Mucosa of stomach (tissue), 1 donor: Measurements from ENCODE around the gene TBRG4.

Experiments used
- H3K27me3 ChIP-seq: one replicate; pipeline ENCODE4 v1.7.0; 2013; ENCODE audit warnings: mild to moderate bottlenecking, low read length; ENCODE audit not compliant: control insufficient read depth, insufficient read depth
- H3K36me3 ChIP-seq: one replicate; pipeline ENCODE4 v1.7.0; 2013; ENCODE audit warnings: low read length; ENCODE audit not compliant: control insufficient read depth, insufficient read depth
- H3K4me1 ChIP-seq: one replicate; pipeline ENCODE4 v1.7.0; 2013; ENCODE audit warnings: mild to moderate bottlenecking, low read length; ENCODE audit not compliant: control insufficient read depth, insufficient read depth
- H3K4me3 ChIP-seq: one replicate; pipeline ENCODE4 v1.7.0; 2013; ENCODE audit warnings: low read length
- H3K9ac ChIP-seq: one replicate; pipeline ENCODE4 v1.7.0; 2013; ENCODE audit warnings: mild to moderate bottlenecking, low read length, moderate library complexity
- H3K9me3 ChIP-seq: one replicate; pipeline ENCODE4 v1.7.0; 2013; ENCODE audit warnings: mild to moderate bottlenecking, low read length, moderate library complexity; ENCODE audit not compliant: control insufficient read depth
- donor health status: Pancreatic carcinoma.

Gene TBRG4

DNA sequence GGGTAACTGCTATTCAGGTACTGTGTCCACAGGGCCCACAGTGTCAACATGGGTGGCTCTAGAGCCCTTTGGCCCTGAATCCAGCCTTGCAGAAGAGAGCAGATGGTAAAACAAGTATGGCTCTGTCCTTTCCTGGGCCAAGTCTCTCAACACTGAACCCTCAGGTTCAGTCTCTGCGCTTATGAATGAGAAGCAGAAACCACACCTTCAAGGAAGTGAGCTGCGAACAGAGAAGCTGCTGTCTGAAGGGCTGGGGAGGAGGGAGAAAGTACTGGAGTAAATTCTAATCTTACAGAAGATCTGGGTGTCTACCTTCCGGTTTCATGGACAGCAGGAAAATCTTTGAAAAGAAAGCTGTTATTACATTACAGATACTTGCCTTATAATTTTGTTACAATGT is 4.1 kb downstream of the TBRG4 start:
- Histone ChIP-seq H3K27me3 (no peaks in the 10 kb centered on the region), H3K4me1 (peaks cover 25% of the 10 kb centered on the region), H3K36me3 (peaks cover 29% of the 10 kb centered on the region)

DNA sequence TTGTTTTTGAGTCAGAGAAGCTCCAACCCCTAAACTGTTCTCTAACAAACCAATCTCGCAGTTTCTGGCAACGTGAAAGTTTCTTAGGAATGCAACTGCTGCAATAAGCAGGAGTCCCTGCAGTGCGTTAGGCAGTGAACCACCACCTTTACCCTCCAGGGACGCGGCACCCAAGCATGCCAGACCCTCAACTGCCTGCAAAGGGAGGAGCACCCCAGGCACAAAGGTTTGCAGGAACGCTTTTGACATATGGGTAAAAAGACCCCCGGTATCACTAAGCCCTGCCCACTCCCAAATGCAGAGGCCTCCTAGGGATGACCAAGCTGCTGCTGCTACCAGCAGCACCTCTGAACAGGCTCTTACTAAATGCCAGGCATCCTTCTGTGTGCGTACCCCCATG is 4.7 kb downstream of the TBRG4 start:
- no peaks in the 10 kb centered on the region for H3K27me3 ChIP-seq
- no peaks in the 10 kb centered on the region for H3K9me3 ChIP-seq
- no peak overlapping the region for H3K4me3 ChIP-seq
- H3K9ac ChIP-seq: no peak overlapping the region
- H3K36me3 ChIP-seq: peaks cover 34% of the 10 kb centered on the region
- peaks cover 20% of the 10 kb centered on the region for H3K4me1 ChIP-seq

More for the DNA sequence above, 4.1 kb downstream of the TBRG4 start:
- no peak overlapping the region for H3K9ac ChIP-seq
- no peaks in the 10 kb centered on the region for H3K9me3 ChIP-seq
- H3K4me3 ChIP-seq: no peak overlapping the region

DNA sequence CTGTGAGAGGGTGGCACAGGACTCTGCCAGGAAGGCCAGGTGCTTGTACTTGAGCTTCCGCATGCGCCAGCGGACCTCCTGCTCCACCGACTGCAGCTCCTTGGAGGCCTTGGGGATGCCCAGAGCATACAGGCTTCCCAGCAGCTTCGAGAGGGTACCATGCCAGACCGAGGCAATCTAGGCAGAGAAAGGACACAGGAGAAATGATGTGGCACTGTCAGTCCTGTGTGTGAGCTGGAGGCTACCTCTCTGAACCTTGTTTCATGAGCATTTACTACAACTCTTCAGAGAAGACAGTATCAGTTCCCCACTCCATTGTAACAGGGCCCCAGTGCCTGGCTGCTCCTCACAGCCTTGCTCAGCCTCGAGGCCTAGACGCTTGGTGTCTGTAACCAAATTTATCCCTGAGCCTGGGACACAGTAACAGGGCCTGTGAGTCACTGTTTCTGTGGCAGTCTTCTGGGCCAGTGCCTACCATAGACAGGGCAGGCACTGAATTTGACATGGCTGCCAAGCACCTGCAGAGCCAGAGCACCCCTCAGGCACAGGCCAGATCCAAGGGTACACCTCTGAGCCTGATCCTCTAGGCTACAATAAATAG is 5.8 kb downstream of the TBRG4 start:
- H3K9me3 ChIP-seq: no peaks in the 10 kb centered on the region
- H3K9ac ChIP-seq: no peak overlapping the region
- H3K4me1 ChIP-seq: peaks cover 19% of the 10 kb centered on the region
- peaks cover 44% of the 10 kb centered on the region for H3K36me3 ChIP-seq
- no peaks in the 10 kb centered on the region for H3K27me3 ChIP-seq
- no peak overlapping the region for H3K4me3 ChIP-seq

DNA sequence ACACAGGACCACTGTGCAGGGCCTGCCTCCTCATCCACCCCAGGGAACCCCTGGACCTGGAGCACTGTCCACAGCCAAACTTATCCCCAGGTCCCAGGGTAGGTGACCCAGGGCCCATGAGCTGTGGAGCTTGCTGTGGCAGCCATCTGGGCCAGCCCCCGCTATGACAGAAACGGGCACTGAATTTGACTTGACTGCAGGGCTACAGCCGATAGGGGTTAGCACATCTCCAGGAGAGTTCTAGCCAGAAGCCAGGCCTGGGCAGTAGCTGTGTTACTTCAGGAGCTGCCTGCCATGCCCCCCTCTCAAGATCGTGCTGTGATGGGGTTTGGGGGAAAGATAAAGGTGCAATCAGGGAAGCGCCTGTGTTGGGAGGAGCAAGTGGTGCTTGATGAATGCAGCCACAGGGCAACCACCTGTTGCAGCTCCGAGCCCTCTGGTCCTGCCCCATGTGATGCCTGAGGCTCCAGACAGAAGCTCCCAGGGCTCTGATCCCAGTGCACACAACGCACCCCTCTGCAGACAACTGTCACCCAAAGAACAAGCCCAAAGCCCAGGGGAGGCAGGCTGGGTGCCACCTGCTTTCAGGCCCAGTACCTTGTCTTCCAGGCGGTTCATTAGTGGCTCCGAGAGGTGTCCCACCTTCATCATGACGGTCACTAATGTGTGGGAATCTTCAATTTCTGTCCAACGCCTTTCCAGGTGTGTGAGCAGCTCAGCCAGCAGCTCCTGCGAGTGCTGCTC is 6.5 kb downstream of the TBRG4 start:
- no peaks in the 10 kb centered on the region for H3K27me3 ChIP-seq
- H3K4me3 ChIP-seq: no peak overlapping the region
- H3K36me3 ChIP-seq: peaks cover 45% of the 10 kb centered on the region
- H3K4me1 ChIP-seq: peaks cover 13% of the 10 kb centered on the region
- no peaks in the 10 kb centered on the region for H3K9me3 ChIP-seq
- no peak overlapping the region for H3K9ac ChIP-seq

DNA sequence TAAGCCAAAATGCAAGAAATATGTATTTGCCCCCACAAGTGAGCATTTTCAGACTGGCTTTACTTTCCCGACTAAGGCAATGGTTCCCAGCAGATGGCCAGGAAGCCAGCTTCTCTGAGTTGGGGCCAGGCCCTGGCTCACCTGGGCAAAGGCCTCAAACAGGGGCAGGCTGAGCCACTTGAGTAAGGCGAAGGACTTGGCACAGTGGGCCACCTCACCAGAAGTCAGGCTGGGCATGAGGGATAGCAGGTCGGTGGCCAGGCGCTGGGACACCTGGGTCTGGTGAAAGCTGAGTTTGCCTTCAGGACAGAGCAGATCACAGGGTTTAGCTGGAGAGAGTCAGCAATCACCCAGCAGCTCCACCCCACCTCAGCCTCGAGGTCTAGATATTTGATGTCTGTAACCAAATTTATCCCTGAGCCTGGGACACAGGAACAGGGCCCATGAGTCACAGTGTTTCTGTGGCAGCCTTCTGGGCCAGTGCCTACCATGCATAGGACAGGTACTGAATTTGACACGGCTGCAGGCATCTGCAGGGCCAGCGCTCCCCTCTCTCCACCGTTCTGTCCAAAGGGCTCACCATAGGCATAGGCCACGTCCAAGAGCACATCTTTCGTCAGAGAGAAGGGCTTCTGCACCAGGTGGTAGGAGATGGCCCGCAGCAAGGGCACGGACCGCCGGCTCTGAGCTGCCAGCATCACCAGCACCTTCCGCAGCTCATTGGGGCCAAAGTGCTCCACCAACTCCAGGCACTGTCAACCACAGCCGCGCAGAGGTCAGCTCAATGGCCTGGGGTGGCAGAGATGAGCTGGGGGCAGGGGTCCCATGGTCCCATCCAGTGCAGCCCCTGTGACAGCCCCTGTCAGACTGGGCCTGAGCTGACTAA is 7.3 kb downstream of the TBRG4 start:
- no peaks in the 10 kb centered on the region for H3K27me3 ChIP-seq
- no peak overlapping the region for H3K9ac ChIP-seq
- peaks cover 10% of the 10 kb centered on the region for H3K4me1 ChIP-seq
- peaks cover 45% of the 10 kb centered on the region for H3K36me3 ChIP-seq
- H3K4me3 ChIP-seq: no peak overlapping the region
- H3K9me3 ChIP-seq: no peaks in the 10 kb centered on the region

DNA sequence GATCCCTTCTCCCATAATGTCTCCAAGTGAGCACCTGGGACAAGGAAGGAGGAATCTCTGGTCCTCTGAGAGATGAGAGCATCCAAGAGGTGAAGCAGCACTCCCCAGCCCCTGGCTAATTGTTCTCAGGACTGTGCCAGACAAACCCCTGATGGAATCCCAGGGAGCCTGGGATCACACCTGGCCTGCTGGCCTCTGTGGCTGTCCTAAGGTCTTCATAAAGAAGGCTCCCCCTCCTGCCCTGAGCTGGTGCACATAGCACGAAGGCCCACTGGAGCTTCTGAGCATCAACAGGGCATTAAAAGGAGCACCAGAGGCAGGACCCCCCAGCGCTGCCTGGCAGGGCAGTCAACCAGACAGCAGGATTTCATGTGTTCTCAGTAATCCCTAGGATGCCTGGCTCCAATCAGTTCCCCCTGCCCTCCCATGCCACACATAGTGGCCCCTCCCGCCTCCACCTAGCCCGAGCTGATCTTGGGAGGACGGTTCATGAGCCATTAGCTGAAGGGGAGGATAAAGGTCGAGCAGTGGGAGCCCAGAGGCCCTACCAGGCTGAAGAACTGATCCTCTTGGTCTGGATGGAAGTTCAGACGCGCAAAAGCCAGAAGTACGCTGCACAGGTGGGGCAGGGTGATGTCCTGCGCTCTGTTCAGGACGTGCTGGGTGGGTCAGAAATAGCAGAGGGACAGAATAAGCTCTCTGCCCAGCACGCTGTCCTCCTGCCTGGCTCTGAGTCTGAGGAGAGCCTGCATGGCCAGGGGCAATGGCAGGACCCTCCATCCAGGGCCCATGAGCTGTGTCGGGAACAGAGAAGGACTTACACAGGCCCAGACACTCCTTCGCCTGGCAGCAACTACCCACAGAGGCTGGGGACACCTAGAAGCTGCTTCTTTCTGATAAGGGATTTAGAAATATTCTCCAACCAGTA is 8.4 kb downstream of the TBRG4 start:
- Histone ChIP-seq H3K4me1 (peaks cover 2% of the 10 kb centered on the region), H3K9me3 (no peaks in the 10 kb centered on the region), H3K4me3 (no peak overlapping the region), H3K27me3 (no peaks in the 10 kb centered on the region), H3K36me3 (peaks cover 41% of the 10 kb centered on the region), H3K9ac (no peak overlapping the region)

DNA sequence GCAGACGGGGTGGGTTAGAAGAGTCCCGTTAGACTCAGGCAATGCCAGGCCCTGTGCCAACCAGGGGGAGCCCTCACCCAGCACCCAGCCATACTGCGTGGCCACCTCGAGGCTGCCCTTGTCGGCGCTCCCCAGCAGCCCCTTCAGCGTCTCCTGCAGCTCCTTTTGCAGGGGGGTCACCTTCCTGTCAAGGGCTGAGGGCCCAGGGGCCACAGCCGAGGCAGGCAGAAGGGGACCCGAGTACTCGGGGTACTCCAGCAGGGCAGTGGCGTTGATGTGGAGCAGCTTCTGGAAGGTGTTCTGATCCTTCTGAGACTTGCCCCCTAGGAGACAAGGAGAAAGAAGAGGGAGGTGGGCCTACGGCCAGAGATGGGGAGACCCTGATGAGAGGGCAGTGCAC is 9.7 kb downstream of the TBRG4 start:
- no peaks in the 10 kb centered on the region for H3K27me3 ChIP-seq
- H3K9ac ChIP-seq: no peak overlapping the region
- no peaks in the 10 kb centered on the region for H3K4me1 ChIP-seq
- peaks cover 40% of the 10 kb centered on the region for H3K36me3 ChIP-seq
- no peak overlapping the region for H3K4me3 ChIP-seq
- no peaks in the 10 kb centered on the region for H3K9me3 ChIP-seq

DNA sequence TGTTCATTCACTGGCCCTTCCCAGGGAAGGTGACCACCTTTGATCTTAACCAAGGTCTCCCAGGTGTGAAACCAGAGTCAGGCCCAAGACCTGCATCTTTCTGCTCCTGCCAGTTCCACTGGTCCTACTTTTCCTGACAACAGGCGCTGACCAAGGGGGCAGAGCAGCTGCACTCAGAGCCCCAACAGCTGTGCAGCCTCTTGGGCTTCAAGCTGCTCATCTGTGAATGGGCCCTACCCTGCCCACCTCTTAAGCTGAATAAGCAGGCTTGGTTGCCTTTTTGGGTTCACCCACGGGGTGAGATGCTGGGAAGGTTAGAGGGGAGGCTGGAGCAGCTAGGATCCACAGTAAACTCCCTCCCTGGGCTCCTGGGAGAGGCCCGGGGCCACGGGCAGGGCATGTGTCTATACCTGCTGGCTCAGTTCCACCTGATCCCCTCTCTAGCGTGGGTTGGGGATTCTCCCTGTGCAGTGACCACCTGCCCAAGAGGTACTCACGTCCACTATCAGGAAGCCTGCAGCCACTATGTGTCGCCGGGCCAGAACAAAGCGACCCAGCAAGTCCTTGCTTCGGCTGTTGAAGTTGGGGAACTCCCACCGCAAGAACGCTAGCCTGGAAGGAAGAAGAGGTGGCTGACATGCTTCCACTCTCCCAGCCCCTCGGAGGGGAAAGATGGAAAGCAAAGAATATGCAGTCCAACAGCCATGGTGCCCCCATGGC is 10.6 kb downstream of the TBRG4 start:
- H3K4me3 ChIP-seq: no peak overlapping the region
- H3K4me1 ChIP-seq: no peaks in the 10 kb centered on the region
- H3K36me3 ChIP-seq: peaks cover 40% of the 10 kb centered on the region
- no peaks in the 10 kb centered on the region for H3K9me3 ChIP-seq
- no peaks in the 10 kb centered on the region for H3K27me3 ChIP-seq
- H3K9ac ChIP-seq: no peak overlapping the region

DNA sequence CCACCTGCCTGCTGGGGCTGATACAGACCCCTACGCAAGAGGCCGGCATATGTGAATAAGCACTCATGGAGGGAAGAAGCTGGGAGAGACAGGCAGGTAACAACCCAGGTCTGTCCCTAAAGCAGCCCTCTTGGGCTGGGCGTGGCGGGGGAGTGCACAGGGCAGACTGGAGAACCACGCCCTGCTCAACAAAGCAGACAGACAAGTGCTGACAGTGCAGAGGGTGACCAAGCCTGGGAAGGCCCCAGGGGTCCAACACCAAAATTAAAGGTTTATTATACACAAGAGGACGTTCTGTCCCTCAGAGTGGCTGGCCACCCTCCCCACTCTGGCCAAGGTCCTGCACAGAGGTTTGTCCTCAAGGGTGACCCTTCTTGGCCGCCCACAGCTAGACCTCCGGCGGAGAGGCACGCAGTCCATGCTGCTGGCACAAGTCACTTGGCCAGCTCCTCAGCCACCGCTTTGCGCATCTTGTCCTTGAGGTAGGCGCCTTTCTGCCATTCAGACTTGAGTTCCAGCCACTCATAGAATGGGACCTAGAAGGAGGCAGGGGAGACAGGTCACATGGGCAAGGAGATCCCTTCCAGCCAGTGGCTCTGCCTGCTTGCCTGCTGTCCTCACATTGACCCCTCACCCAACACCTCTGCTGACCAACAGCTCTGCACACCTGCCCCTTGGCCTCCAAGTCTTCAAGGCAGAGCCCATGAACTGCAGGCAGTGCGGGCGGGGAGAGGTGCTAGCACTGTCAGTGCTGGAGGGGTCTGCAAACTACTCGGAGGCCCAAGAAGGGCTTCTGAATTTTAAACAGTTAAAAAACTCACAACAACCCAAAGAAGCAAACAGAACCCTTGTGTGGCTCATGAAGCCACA is 11.4 kb downstream of the TBRG4 start:
- no peaks in the 10 kb centered on the region for H3K9me3 ChIP-seq
- no peaks in the 10 kb centered on the region for H3K27me3 ChIP-seq
- H3K4me3 ChIP-seq: no peak overlapping the region
- no peaks in the 10 kb centered on the region for H3K4me1 ChIP-seq
- H3K9ac ChIP-seq: no peak overlapping the region
- H3K36me3 ChIP-seq: peaks cover 38% of the 10 kb centered on the region

DNA sequence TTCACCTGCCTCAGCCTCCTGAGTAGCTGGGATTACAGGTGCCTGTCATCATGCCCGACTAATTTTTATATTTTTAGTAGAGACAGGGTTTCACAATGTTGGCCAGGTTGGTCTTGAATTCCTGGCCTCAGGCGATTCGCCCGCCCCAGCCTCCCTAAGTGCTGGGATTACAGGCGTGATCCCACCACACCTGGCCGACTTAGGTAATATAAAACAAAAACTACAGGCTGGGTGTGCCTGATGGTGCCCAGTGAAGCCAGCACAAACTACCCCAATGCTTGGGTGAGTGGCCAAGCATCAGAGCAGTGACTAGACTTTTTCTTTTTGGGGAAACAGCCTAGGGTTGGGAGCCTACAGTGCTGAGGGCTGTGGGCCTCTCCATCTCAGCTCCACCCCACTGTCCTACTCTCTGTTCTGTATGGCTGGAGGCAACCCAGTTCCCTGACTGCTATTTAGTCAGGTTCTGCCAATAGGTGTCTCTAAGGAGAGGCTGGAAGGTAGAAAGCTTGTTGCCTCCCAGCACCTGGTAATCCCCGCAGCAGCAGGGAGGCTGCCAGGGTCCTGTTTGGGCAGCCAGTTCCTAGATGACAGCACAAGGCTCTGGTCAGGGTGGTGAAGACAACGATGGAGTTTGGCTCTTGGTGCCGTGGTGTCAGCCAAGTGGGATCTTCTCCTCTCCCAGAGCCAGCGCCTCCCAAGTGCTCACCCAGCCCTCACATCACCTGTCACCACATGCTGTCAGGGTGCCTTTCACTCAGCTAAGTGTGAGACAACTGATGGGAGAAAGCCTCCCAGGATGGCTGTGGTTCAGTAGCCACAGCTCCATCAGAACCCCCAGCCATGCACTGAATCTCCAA is 12.3 kb downstream of the TBRG4 start:
- no peaks in the 10 kb centered on the region for H3K4me1 ChIP-seq
- no peak overlapping the region for H3K9ac ChIP-seq
- no peak overlapping the region for H3K4me3 ChIP-seq
- no peaks in the 10 kb centered on the region for H3K9me3 ChIP-seq
- no peaks in the 10 kb centered on the region for H3K27me3 ChIP-seq
- H3K36me3 ChIP-seq: peaks cover 30% of the 10 kb centered on the region
